ENCODE measurements around the gene ARHGEF9.

GRCh38 chrX:63743596-63743995 lies 41.4 kb downstream of the ARHGEF9 start:
- TF ChIP-seq, protein P1, sequence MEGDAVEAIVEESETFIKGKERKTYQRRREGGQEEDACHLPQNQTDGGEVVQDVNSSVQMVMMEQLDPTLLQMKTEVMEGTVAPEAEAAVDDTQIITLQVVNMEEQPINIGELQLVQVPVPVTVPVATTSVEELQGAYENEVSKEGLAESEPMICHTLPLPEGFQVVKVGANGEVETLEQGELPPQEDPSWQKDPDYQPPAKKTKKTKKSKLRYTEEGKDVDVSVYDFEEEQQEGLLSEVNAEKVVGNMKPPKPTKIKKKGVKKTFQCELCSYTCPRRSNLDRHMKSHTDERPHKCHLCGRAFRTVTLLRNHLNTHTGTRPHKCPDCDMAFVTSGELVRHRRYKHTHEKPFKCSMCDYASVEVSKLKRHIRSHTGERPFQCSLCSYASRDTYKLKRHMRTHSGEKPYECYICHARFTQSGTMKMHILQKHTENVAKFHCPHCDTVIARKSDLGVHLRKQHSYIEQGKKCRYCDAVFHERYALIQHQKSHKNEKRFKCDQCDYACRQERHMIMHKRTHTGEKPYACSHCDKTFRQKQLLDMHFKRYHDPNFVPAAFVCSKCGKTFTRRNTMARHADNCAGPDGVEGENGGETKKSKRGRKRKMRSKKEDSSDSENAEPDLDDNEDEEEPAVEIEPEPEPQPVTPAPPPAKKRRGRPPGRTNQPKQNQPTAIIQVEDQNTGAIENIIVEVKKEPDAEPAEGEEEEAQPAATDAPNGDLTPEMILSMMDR (IDR thresholded peaks at IDR 0.05; ENCODE audit: insufficient read depth, low read length, poor library complexity, severe bottlenecking) = no peak
- no peak for TF ChIP-seq EZH2phosphoT487 (conservative IDR thresholded peaks at IDR 0.05; ENCODE audit: low read length)
